ENCODE measurements around the gene GPI. TPM values are rescaled to one million over a fixed set of nuclear protein-coding genes. Genes with fewer than 3 reads are reported as not detected.

Gene GPI
- polyA plus RNA-seq, 5 donors: 73.2 to 114 (median 105) TPM

Other genes starting within 250 kb of the GPI start
- 100 to 1,000 TPM; 127 to 162 (median 159) TPM for gene LSM14A, start 192.7 kb upstream of the GPI start, polyA plus RNA-seq (ENCODE audit: insufficient read depth in 1 of 5, insufficient read length in 5 of 5, low replicate concordance in 1 of 5)
- 10 to 100 TPM; 30.5 to 46.0 (median 37.5) TPM for gene GARRE1, start 110.6 kb upstream of the GPI start, polyA plus RNA-seq (ENCODE audit: insufficient read depth in 1 of 5, insufficient read length in 5 of 5, low replicate concordance in 1 of 5)
- 10 to 100 TPM; 10.8 to 17.6 (median 15.0) TPM for gene PDCD2L, start 39.2 kb downstream of the GPI start, polyA plus RNA-seq (ENCODE audit: insufficient read depth in 1 of 5, insufficient read length in 5 of 5, low replicate concordance in 1 of 5)
- 100 to 1,000 TPM; 125 to 174 (median 153) TPM for gene UBA2, start 63.2 kb downstream of the GPI start, polyA plus RNA-seq (ENCODE audit: insufficient read depth in 1 of 5, insufficient read length in 5 of 5, low replicate concordance in 1 of 5)
- gene WTIP, start 116.6 kb downstream of the GPI start, polyA plus RNA-seq (ENCODE audit: insufficient read depth in 1 of 5, insufficient read length in 5 of 5, low replicate concordance in 1 of 5): 10 to 100 TPM; 20.5 to 32.5 (median 30.5) TPM

Data from right lung (tissue), 5 donors.